GM12801 (cell line): Measurements from ENCODE around the gene IGF2BP3.

Experiments
- TF ChIP-seq, protein P1 (sequence below): IDR thresholded peaks from one replicate; pipeline ENCODE4 v1.5.1; 2011; ENCODE audit warnings: control low read depth; ENCODE audit not compliant: insufficient read length; ENCODE audit errors: extremely low read depth

Gene IGF2BP3

DNA sequence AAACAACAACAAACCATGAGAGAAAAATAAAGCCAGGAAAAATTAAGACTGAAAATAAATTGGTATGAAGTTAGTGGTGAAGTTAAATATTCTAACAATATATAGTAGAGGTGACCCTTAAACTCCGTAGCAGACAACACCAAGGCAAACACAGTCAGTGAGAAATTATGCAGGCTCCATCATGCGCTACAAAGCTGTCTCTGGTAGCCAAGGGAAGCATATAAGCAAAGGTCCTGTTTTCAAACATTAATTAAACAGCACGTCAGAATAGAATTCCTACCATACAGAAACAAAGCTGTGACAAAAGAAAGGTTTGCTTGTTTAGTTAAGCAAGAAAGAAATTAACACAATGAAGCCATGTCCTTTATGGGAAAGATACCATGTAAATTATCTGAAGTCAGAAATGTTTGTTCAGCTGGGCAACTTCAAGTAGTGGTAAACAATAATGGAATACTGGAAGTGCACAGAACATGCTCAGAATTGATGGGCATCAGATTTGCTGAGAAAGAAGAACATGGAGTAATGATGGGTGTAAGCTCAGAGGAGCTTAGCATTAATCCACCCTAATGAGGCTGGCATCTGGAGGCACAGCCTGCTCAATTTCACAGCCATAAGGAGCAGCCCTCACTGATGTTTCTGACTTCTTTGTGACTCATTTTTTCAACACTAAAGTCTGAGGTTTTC lies 75.7 kb downstream of the IGF2BP3 start:
- TF ChIP-seq, protein P1, sequence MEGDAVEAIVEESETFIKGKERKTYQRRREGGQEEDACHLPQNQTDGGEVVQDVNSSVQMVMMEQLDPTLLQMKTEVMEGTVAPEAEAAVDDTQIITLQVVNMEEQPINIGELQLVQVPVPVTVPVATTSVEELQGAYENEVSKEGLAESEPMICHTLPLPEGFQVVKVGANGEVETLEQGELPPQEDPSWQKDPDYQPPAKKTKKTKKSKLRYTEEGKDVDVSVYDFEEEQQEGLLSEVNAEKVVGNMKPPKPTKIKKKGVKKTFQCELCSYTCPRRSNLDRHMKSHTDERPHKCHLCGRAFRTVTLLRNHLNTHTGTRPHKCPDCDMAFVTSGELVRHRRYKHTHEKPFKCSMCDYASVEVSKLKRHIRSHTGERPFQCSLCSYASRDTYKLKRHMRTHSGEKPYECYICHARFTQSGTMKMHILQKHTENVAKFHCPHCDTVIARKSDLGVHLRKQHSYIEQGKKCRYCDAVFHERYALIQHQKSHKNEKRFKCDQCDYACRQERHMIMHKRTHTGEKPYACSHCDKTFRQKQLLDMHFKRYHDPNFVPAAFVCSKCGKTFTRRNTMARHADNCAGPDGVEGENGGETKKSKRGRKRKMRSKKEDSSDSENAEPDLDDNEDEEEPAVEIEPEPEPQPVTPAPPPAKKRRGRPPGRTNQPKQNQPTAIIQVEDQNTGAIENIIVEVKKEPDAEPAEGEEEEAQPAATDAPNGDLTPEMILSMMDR = no peak

DNA sequence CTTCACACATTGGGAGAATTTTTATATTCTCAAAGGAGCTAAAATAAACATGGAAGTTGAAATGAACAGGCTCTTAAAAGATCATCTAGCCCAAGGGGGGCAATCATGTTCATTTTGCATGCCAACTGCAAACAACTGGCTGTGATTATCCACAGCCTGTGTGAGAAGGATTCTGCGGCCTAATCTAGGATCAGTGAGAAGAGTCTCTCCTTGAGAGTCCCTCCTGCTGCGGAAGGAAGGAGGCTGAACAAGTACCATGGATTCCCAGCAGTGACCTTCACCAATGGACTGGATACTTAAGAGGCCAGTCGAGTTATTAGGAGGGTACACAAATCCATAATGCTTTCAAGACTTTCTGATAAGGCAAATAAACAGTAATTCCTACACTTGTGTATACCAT lies 76.7 kb downstream of the IGF2BP3 start:
- TF ChIP-seq, protein P1 = no peak

DNA sequence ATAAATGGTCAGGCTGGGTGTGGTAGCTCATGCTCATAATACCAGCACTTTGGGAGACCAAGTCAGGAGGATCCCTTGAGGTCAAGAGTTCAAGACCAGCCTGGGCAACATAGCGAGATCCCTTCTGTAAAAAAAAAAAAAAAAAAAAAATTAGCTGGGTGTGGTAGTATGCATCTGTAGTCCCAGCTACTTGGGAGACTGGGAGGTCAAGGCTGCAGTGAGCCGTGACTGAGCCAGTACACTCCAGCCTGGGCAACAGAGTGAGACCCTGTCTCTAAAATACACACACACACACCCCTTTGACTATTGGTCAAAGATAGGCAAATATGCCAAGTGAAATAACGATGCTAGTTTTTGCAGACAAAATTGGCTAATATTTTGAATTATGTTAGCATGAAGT lies 80.6 kb downstream of the IGF2BP3 start:
- TF ChIP-seq, protein P1 = no peak

DNA sequence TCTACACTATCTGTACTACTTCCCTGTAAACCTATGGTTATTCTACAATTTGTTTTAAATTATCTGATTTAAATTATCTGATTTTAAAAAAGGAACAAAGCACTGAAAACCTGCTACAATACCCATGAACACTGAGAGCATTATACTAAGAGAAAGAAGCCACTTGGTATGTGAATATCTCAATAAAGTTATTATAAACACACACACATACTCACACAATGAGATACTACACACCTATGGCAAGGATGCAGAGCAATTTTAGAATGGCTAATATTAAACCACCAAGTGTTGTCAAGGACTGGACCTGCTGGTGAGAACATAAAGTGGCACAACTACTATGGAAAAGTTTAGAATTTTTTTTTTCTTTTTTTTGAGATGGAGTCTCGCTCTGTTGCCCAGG lies 82.7 kb downstream of the IGF2BP3 start:
- TF ChIP-seq, protein P1 = no peak

DNA sequence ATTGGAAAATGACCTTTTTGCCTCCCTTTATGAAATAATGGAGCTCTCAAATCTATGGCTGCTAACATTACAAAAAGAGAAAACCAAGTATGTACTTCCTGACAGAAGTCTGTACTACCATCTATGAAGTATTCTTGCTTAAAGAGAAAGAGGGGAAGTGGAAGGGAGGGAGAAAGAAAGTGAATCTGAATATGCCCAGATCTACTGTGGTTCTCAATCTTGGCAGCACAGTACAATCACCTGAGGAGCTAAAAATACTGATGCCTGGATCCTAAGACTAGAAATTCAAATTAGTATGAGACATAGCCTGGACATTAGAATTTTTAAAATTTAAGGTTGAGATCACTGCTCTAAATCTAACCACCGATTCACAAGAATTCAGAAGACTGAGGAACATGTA lies 85.2 kb downstream of the IGF2BP3 start:
- TF ChIP-seq, protein P1 = no peak

DNA sequence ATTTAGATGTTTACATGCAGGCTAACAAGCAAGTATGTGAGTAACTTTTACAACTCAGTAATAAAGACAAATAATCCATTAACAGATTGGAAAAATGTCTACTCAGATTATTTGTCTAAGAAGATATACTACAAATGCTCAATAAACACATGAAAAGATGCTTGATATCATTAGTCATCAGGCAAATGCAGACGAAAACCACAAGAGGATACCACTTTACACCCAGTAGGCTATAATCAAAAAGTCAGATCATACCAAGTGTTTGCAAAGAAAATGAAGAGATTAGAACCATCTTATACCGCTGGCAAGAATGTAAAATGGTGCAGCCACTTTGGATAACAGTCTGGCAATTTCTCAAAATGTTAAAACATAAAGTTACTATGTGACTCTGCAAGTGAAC lies 87.1 kb downstream of the IGF2BP3 start:
- TF ChIP-seq, protein P1 = no peak

DNA sequence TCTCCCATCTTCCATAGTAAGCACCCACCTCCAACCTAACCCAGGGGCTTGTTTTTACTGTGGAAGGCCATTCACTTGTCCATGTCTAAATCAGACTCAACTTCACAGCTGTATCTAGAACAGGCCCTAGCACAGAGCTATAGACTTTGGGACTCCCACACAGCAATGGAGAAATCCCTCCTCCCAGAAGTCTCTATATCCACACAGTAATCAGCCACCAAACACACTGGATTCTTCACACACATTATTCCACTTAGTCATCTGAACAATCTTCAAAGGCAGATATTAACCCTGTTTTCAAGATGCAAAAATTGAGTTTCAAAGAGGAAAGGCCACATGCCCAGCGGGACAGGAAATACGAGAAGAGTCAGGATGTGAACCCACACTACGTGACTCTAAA lies 89.3 kb downstream of the IGF2BP3 start:
- TF ChIP-seq, protein P1 = no peak
